A549 (cell line): ENCODE data around the gene RSPH6A. TPM values are rescaled to one million over a fixed set of nuclear protein-coding genes. Genes with fewer than 3 reads are reported as not detected.

ENCODE experiments used
- CBX8 ChIP-seq: fragments of 200-600 bp; sonication (generic); IDR thresholded peaks from 2 replicates; pipeline ENCODE4 v1.6.1; 2016
- CHD2 ChIP-seq: fragments of 150-350 bp; IDR thresholded peaks from 2 replicates; pipeline ENCODE4 v1.6.1; 2014; ENCODE audit warnings: low read length; ENCODE audit not compliant: partially characterized antibody
- EHF ChIP-seq: fragments of 250-450 bp; sonication (Bioruptor Pico); IDR thresholded peaks from 2 replicates; pipeline ENCODE4 v1.5.0; 2020; ENCODE audit warnings: mild to moderate bottlenecking
- EP300 ChIP-seq, 2 experiments: fragments of >200 bp; sonication (Bioruptor Twin); formaldehyde crosslinking; IDR thresholded peaks; 2 replicates in 1 of 2; 3 replicates in 1 of 2; pipeline ENCODE4 v1.6.1; 2016 to 2017
- ESRRA ChIP-seq: fragments of 150-350 bp; IDR thresholded peaks from 2 replicates; pipeline ENCODE4 v1.6.1; 2014; ENCODE audit warnings: mild to moderate bottlenecking, low read length, borderline replicate concordance
- FOSL2 ChIP-seq, 2 experiments: fragments of 450-650 bp in 1 of 2; fragments of >200 bp in 1 of 2; sonication (Bioruptor Twin) in 1 of 2; formaldehyde crosslinking; IDR thresholded peaks; 2 replicates each; pipeline versions ENCODE4 v1.5.0 to v1.6.1; 2016 to 2020; ENCODE audit warnings: mild to moderate bottlenecking in 1 of 2, moderate library complexity in 1 of 2
- GATA3 ChIP-seq: IDR thresholded peaks from 2 replicates; pipeline ENCODE4 v1.6.1; 2012; ENCODE audit warnings: borderline replicate concordance
- HEYL ChIP-seq: fragments of 250-450 bp; sonication (Bioruptor Pico); IDR thresholded peaks from 2 replicates; pipeline ENCODE4 v1.8.0; 2021; ENCODE audit warnings: mild to moderate bottlenecking, moderate library complexity
- HOXB13 ChIP-seq: fragments of 250-450 bp; sonication (Bioruptor Pico); IDR thresholded peaks from 2 replicates; pipeline ENCODE4 v1.5.0; 2020; ENCODE audit warnings: low read depth, mild to moderate bottlenecking, moderate library complexity
- KDM5A ChIP-seq: fragments of 200-600 bp; sonication (generic); IDR thresholded peaks from 2 replicates; pipeline ENCODE4 v1.6.1; 2016; ENCODE audit warnings: antibody characterized with exemption, mild to moderate bottlenecking
- MAFK ChIP-seq: fragments of 450-650 bp; IDR thresholded peaks from 2 replicates; pipeline ENCODE4 v1.6.1; 2014; ENCODE audit not compliant: partially characterized antibody
- MAZ ChIP-seq: fragments of 150-350 bp; IDR thresholded peaks from 2 replicates; pipeline ENCODE4 v1.6.1; 2014; ENCODE audit warnings: antibody characterized with exemption, low read depth, low read length, borderline replicate concordance
- NFE2L2 ChIP-seq: fragments of 150-350 bp; conservative IDR thresholded peaks from 2 replicates; pipeline ENCODE4 v1.6.1; 2014; ENCODE audit warnings: low read length
- PHF8 ChIP-seq: fragments of 200-600 bp; sonication (generic); IDR thresholded peaks from 2 replicates; pipeline ENCODE4 v1.6.1; 2016; ENCODE audit warnings: low read depth, mild to moderate bottlenecking, antibody characterized with exemption, moderate library complexity, borderline replicate concordance
- POLR2AphosphoS2 ChIP-seq: conservative IDR thresholded peaks from 2 replicates; pipeline ENCODE4 v1.6.1; 2012; ENCODE audit warnings: low read length, improper control_type of control experiment, inconsistent platforms
- RCOR1 ChIP-seq: fragments of 150-350 bp; IDR thresholded peaks from 2 replicates; pipeline ENCODE4 v1.6.1; 2014; ENCODE audit warnings: antibody characterized with exemption, low read length, low read depth
- SREBF2 ChIP-seq: fragments of 450-650 bp; IDR thresholded peaks from 2 replicates; pipeline ENCODE4 v1.6.1; 2014; ENCODE audit warnings: mild to moderate bottlenecking, moderate library complexity
- TP53 ChIP-seq: fragments of 250-450 bp; sonication (Bioruptor Pico); IDR thresholded peaks from 2 replicates; pipeline ENCODE4 v1.5.0; 2021; ENCODE audit warnings: mild to moderate bottlenecking, moderate library complexity
- ZFP36 ChIP-seq: fragments of 450-650 bp; IDR thresholded peaks from 2 replicates; pipeline ENCODE4 v1.6.1; 2014; ENCODE audit warnings: borderline replicate concordance; ENCODE audit not compliant: partially characterized antibody
- ZNF302 ChIP-seq: fragments of 250-450 bp; sonication (Bioruptor Pico); IDR thresholded peaks from 2 replicates; pipeline ENCODE4 v1.9.0; 2021; ENCODE audit warnings: inconsistent platforms, mild to moderate bottlenecking, moderate library complexity
- ZSCAN20 ChIP-seq: fragments of 250-450 bp; sonication (Bioruptor Pico); IDR thresholded peaks from 2 replicates; pipeline ENCODE4 v1.8.0; 2022; ENCODE audit warnings: mild to moderate bottlenecking, moderate library complexity
- polyA plus RNA-seq, 4 experiments: library from polyadenylated mRNA; depleted of rRNA in 3 of 4; stranded (reverse); fragments of >200 nt; fragmentation: RNase III in 1 of 4; extraction: RNeasy Plus Mini Kit Qiagen cat#74134 plus additional on column Dnase treatment in 1 of 4; gene quantifications; 2 replicates in 3 of 4; 3 replicates in 1 of 4; pipeline ENCODE4 v1.2.3, GENCODE V29; 2011 to 2017
- TF ChIP-seq, protein P1 (sequence below): fragments of 200-600 bp; sonication (generic); IDR thresholded peaks from 2 replicates; pipeline ENCODE4 v1.6.1; 2016; ENCODE audit warnings: antibody characterized with exemption, mild to moderate bottlenecking, moderate library complexity
- TF ChIP-seq, protein P2 (sequence below): fragments of 150-350 bp; IDR thresholded peaks from 2 replicates; pipeline ENCODE4 v1.6.1; 2014; ENCODE audit warnings: low read depth, mild to moderate bottlenecking, low read length
- TF ChIP-seq, protein P3 (sequence below): fragments of 250-450 bp; sonication (Bioruptor Pico); IDR thresholded peaks from 2 replicates; pipeline ENCODE4 v1.5.0; 2020; ENCODE audit warnings: low read depth, mild to moderate bottlenecking, moderate library complexity
- TF ChIP-seq, protein P4 (sequence below): fragments of 250-450 bp; sonication (Bioruptor Pico); IDR thresholded peaks from 2 replicates; pipeline ENCODE4 v1.5.0; 2021; ENCODE audit warnings: mild to moderate bottlenecking, moderate library complexity, borderline replicate concordance
- TF ChIP-seq, protein P5 (sequence below): IDR thresholded peaks from 2 replicates; pipeline ENCODE4 v1.6.1; 2012; ENCODE audit warnings: low read depth, borderline replicate concordance

Gene RSPH6A
- polyA plus RNA-seq, 2 of the 4 experiments (the other 2 are of a cell fraction), result not detected

DNA sequence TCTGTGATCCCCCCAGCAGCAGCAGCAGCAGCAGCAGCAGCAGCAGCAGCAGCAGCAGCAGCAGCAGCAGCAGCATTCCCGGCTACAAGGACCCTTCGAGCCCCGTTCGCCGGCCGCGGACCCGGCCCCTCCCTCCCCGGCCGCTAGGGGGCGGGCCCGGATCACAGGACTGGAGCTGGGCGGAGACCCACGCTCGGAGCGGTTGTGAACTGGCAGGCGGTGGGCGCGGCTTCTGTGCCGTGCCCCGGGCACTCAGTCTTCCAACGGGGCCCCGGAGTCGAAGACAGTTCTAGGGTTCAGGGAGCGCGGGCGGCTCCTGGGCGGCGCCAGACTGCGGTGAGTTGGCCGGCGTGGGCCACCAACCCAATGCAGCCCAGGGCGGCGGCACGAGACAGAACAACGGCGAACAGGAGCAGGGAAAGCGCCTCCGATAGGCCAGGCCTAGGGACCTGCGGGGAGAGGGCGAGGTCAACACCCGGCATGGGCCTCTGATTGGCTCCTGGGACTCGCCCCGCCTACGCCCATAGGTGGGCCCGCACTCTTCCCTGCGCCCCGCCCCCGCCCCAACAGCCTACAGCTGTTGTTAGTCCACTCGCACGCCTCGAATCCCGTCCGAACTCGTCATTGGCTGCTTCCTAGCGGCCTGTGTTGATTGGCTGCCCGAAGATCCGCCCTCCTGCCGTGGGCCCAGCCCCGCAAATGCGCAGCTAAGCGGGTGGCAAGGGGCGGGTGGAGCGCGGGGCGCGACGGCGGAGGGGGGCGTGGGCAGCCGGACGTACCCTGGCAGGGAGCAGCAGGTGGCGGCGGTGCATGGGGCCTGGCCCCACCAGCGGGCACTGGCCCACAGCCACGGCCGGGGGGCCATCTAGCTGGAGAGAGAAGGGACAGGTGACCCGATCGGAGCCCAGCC, 44.7 kb downstream of the RSPH6A start (continued):
- TF ChIP-seq FOSL2 (IDR thresholded peaks at IDR 0.05), result no peak
- 0 out of 2 replicates have a peak, but pooled peaks have one; percentile 12 for TF ChIP-seq FOSL2 (CRISPR knock-in tag; IDR thresholded peaks at IDR 0.05)
- TF ChIP-seq, protein P1, sequence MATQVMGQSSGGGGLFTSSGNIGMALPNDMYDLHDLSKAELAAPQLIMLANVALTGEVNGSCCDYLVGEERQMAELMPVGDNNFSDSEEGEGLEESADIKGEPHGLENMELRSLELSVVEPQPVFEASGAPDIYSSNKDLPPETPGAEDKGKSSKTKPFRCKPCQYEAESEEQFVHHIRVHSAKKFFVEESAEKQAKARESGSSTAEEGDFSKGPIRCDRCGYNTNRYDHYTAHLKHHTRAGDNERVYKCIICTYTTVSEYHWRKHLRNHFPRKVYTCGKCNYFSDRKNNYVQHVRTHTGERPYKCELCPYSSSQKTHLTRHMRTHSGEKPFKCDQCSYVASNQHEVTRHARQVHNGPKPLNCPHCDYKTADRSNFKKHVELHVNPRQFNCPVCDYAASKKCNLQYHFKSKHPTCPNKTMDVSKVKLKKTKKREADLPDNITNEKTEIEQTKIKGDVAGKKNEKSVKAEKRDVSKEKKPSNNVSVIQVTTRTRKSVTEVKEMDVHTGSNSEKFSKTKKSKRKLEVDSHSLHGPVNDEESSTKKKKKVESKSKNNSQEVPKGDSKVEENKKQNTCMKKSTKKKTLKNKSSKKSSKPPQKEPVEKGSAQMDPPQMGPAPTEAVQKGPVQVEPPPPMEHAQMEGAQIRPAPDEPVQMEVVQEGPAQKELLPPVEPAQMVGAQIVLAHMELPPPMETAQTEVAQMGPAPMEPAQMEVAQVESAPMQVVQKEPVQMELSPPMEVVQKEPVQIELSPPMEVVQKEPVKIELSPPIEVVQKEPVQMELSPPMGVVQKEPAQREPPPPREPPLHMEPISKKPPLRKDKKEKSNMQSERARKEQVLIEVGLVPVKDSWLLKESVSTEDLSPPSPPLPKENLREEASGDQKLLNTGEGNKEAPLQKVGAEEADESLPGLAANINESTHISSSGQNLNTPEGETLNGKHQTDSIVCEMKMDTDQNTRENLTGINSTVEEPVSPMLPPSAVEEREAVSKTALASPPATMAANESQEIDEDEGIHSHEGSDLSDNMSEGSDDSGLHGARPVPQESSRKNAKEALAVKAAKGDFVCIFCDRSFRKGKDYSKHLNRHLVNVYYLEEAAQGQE, result peak; percentile 40; the same call in 1 of the 2 replicates
- no peak for TF ChIP-seq PHF8
- no peak for TF ChIP-seq ZNF302 (CRISPR knock-in tag)
- TF ChIP-seq TP53 (CRISPR knock-in tag), result peak; percentile 66; the same call in 1 of the 2 replicates
- TF ChIP-seq ZFP36, result no peak
- TF ChIP-seq POLR2AphosphoS2, result no peak
- no peak for TF ChIP-seq CHD2
- TF ChIP-seq NFE2L2, result no peak
- TF ChIP-seq, protein P2, sequence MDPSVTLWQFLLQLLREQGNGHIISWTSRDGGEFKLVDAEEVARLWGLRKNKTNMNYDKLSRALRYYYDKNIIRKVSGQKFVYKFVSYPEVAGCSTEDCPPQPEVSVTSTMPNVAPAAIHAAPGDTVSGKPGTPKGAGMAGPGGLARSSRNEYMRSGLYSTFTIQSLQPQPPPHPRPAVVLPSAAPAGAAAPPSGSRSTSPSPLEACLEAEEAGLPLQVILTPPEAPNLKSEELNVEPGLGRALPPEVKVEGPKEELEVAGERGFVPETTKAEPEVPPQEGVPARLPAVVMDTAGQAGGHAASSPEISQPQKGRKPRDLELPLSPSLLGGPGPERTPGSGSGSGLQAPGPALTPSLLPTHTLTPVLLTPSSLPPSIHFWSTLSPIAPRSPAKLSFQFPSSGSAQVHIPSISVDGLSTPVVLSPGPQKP, result no peak
- no peak for TF ChIP-seq ESRRA
- TF ChIP-seq, protein P3, sequence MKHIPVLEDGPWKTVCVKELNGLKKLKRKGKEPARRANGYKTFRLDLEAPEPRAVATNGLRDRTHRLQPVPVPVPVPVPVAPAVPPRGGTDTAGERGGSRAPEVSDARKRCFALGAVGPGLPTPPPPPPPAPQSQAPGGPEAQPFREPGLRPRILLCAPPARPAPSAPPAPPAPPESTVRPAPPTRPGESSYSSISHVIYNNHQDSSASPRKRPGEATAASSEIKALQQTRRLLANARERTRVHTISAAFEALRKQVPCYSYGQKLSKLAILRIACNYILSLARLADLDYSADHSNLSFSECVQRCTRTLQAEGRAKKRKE (CRISPR knock-in tag), result peak; percentile 4; the same call in 1 of the 2 replicates
- 0 out of 2 replicates have a peak, but pooled peaks have one; percentile 6 for TF ChIP-seq KDM5A
- TF ChIP-seq HEYL (CRISPR knock-in tag), result no peak
- no peak for TF ChIP-seq ZSCAN20
- TF ChIP-seq MAFK, result no peak
- TF ChIP-seq SREBF2, result no peak
- TF ChIP-seq GATA3, result no peak; the same call in none of the 2 replicates
- no peak for TF ChIP-seq CBX8
- no peak for TF ChIP-seq HOXB13 (CRISPR knock-in tag)
- no peak for TF ChIP-seq EP300 (IDR thresholded peaks at IDR 0.05)
- no peak for TF ChIP-seq EHF (CRISPR knock-in tag)
- TF ChIP-seq RCOR1, result no peak
- TF ChIP-seq, protein P4, sequence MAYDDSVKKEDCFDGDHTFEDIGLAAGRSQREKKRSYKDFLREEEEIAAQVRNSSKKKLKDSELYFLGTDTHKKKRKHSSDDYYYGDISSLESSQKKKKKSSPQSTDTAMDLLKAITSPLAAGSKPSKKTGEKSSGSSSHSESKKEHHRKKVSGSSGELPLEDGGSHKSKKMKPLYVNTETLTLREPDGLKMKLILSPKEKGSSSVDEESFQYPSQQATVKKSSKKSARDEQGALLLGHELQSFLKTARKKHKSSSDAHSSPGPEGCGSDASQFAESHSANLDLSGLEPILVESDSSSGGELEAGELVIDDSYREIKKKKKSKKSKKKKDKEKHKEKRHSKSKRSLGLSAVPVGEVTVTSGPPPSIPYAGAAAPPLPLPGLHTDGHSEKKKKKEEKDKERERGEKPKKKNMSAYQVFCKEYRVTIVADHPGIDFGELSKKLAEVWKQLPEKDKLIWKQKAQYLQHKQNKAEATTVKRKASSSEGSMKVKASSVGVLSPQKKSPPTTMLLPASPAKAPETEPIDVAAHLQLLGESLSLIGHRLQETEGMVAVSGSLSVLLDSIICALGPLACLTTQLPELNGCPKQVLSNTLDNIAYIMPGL, result peak; percentile 47; the same call in 1 of the 2 replicates
- no peak; the same call in 1 of the 2 replicates for TF ChIP-seq MAZ
- TF ChIP-seq, protein P5, sequence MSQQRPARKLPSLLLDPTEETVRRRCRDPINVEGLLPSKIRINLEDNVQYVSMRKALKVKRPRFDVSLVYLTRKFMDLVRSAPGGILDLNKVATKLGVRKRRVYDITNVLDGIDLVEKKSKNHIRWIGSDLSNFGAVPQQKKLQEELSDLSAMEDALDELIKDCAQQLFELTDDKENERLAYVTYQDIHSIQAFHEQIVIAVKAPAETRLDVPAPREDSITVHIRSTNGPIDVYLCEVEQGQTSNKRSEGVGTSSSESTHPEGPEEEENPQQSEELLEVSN, result no peak; the same call in 1 of the 2 replicates
